SK-N-SH (cell line): Measurements from ENCODE around the gene TBX18.

Experiments used
- POLR2AphosphoS5 ChIP-seq: IDR thresholded peaks from 2 replicates; pipeline ENCODE4 v1.6.1; 2012; ENCODE audit warnings: low read depth, low read length
- RAD21 ChIP-seq: IDR thresholded peaks from 2 replicates; pipeline ENCODE4 v1.6.1; 2012; ENCODE audit warnings: mild to moderate bottlenecking, low read length
- YY1 ChIP-seq: IDR thresholded peaks from 2 replicates; pipeline ENCODE4 v1.4.0; 2012; ENCODE audit warnings: low read depth, mild to moderate bottlenecking
- TF ChIP-seq, protein P1 (sequence below): fragments of 200-600 bp; sonication (generic); IDR thresholded peaks from 2 replicates; pipeline ENCODE4 v1.6.1; 2017; ENCODE audit warnings: antibody characterized with exemption, mild to moderate bottlenecking, moderate library complexity
- TF ChIP-seq, protein P2 (sequence below): IDR thresholded peaks from 2 replicates; pipeline ENCODE4 v1.6.1; 2012; ENCODE audit warnings: mild to moderate bottlenecking, low read depth, low read length, moderate library complexity
- TF ChIP-seq, protein P3 (sequence below): IDR thresholded peaks from 2 replicates; pipeline ENCODE4 v1.4.0; 2012; ENCODE audit warnings: low read depth

DNA sequence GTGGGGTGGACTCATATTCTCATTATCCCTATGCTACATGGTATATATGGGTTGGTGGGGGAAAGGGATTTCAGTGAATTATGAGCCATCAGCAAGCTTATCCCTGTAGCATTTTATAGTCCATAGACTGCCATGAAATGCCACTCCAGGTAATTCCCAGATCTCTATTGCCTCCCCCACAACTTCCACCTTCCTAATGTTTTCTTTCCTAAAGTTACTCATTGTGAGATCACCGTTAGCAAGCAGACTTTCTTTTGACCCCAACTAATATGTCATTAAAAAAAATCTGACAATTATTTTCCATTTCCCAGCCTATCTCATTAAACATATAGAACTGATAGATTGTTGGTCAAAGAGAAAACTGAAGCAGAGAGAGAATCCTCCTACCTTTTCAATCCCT, 40.7 kb upstream of the TBX18 start:
- TF ChIP-seq POLR2AphosphoS5 (no peak), RAD21 (no peak), YY1 (no peak)
- TF ChIP-seq, protein P1, sequence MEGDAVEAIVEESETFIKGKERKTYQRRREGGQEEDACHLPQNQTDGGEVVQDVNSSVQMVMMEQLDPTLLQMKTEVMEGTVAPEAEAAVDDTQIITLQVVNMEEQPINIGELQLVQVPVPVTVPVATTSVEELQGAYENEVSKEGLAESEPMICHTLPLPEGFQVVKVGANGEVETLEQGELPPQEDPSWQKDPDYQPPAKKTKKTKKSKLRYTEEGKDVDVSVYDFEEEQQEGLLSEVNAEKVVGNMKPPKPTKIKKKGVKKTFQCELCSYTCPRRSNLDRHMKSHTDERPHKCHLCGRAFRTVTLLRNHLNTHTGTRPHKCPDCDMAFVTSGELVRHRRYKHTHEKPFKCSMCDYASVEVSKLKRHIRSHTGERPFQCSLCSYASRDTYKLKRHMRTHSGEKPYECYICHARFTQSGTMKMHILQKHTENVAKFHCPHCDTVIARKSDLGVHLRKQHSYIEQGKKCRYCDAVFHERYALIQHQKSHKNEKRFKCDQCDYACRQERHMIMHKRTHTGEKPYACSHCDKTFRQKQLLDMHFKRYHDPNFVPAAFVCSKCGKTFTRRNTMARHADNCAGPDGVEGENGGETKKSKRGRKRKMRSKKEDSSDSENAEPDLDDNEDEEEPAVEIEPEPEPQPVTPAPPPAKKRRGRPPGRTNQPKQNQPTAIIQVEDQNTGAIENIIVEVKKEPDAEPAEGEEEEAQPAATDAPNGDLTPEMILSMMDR: no peak
- TF ChIP-seq, protein P2, sequence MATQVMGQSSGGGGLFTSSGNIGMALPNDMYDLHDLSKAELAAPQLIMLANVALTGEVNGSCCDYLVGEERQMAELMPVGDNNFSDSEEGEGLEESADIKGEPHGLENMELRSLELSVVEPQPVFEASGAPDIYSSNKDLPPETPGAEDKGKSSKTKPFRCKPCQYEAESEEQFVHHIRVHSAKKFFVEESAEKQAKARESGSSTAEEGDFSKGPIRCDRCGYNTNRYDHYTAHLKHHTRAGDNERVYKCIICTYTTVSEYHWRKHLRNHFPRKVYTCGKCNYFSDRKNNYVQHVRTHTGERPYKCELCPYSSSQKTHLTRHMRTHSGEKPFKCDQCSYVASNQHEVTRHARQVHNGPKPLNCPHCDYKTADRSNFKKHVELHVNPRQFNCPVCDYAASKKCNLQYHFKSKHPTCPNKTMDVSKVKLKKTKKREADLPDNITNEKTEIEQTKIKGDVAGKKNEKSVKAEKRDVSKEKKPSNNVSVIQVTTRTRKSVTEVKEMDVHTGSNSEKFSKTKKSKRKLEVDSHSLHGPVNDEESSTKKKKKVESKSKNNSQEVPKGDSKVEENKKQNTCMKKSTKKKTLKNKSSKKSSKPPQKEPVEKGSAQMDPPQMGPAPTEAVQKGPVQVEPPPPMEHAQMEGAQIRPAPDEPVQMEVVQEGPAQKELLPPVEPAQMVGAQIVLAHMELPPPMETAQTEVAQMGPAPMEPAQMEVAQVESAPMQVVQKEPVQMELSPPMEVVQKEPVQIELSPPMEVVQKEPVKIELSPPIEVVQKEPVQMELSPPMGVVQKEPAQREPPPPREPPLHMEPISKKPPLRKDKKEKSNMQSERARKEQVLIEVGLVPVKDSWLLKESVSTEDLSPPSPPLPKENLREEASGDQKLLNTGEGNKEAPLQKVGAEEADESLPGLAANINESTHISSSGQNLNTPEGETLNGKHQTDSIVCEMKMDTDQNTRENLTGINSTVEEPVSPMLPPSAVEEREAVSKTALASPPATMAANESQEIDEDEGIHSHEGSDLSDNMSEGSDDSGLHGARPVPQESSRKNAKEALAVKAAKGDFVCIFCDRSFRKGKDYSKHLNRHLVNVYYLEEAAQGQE: no peak
- TF ChIP-seq, protein P3, sequence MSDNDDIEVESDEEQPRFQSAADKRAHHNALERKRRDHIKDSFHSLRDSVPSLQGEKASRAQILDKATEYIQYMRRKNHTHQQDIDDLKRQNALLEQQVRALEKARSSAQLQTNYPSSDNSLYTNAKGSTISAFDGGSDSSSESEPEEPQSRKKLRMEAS: no peak
